ENCODE data around the gene SLC1A3. TPM values are rescaled to one million over a fixed set of nuclear protein-coding genes. Genes with fewer than 3 reads are reported as not detected.
"Not testable (repeated sequence)": the region's sequence is repeated elsewhere in the genome, so short reads cannot be mapped to it uniquely, and the experiment has no call there.

SLC1A3 gene
- total and polyA plus RNA-seq, 7 experiments from 2014 or later: 0.32 to 3.1 (median 0.62) TPM; not detected in 3

DNA sequence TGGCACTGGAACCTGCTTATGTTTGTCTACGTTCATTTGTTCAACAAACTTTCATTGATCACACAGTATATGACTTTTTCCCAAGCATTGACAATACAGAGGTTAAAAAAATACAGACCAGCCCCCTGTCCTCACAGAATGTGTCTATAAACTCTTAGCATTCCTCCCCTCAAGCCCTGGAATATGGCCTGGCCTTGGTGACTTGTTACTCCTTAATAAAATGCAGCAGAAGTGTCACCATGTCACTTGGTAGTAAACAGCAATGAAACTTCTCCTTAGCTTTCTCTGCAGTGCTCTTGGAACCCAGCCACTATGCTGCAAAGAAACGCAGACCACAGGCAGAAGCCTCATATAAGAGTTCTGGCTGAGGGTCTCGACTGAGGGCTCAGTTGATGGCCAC lies 19.1 kb upstream of the SLC1A3 start:
- CTCF ChIA-PET: no interaction called here
- intact Hi-C loops (cut with micrococcal nuclease): no loop called here
- no peak overlapping the region for H3K27ac Mint-ChIP-seq

GRCh38 chr5:36589735-36590134 lies 16.7 kb upstream of the SLC1A3 start:
- CTCF ChIA-PET; H3K4me3 Mint-ChIP-seq; ATAC-seq; H3K4me3 ChIP-seq (ENCODE audit: low read length); POLR2A ChIA-PET; H3K36me3 Mint-ChIP-seq; H3K27me3 ChIP-seq (ENCODE audit: control insufficient read depth in 2 of 2, insufficient read depth in 2 of 2, low read length in 2 of 2); H3K9me3 Mint-ChIP-seq; H3K4me1 Mint-ChIP-seq; H3K36me3 ChIP-seq (ENCODE audit: control insufficient read depth in 2 of 3, insufficient read depth in 3 of 3, low read length in 3 of 3); H3K27ac ChIP-seq (ENCODE audit: low read depth, low read length); DNase-seq; intact Hi-C loops (cut with micrococcal nuclease); H3K27ac Mint-ChIP-seq; H3K9me3 ChIP-seq (ENCODE audit: control insufficient read depth in 2 of 3, low read length in 3 of 3); H3K4me1 ChIP-seq (ENCODE audit: control insufficient read depth in 2 of 2, insufficient read depth in 2 of 2, low read length in 2 of 2): not testable (repeated sequence)
- peaks cover 1 to 24% (median 16%) of the 10 kb centered on the region in 5 donors for H3K27me3 Mint-ChIP-seq

More for the DNA sequence above, 19.1 kb upstream of the SLC1A3 start:
- ATAC-seq: no peak
- no peak overlapping the region for H3K4me3 ChIP-seq (ENCODE audit: low read length)
- no peak for DNase-seq
- peaks cover 0 to 1% (median 0%) of the 10 kb centered on the region in 7 donors for H3K4me1 Mint-ChIP-seq
- peaks cover 0 to 6% (median 0%) of the 10 kb centered on the region in 5 donors for H3K36me3 Mint-ChIP-seq
- no peaks in the 10 kb centered on the region for H3K27me3 ChIP-seq (ENCODE audit: control insufficient read depth in 2 of 2, insufficient read depth in 2 of 2, low read length in 2 of 2)
- peaks cover 5 to 31% (median 20%) of the 10 kb centered on the region in 5 donors for H3K27me3 Mint-ChIP-seq
- H3K36me3 ChIP-seq (ENCODE audit: control insufficient read depth in 2 of 3, insufficient read depth in 3 of 3, low read length in 3 of 3): no peaks in the 10 kb centered on the region
- H3K4me3 Mint-ChIP-seq: no peak overlapping the region
- H3K9me3 ChIP-seq (ENCODE audit: control insufficient read depth in 2 of 3, low read length in 3 of 3): no peaks in the 10 kb centered on the region
- H3K9me3 Mint-ChIP-seq: peaks cover 0 to 4% (median 0%) of the 10 kb centered on the region in 11 donors
- H3K27ac ChIP-seq (ENCODE audit: low read depth, low read length): no peak overlapping the region
- H3K4me1 ChIP-seq (ENCODE audit: control insufficient read depth in 2 of 2, insufficient read depth in 2 of 2, low read length in 2 of 2): no peaks in the 10 kb centered on the region
- POLR2A ChIA-PET: no interaction called here

GRCh38 chr5:36590513-36591286 lies 15.7 kb upstream of the SLC1A3 start:
- Mint-ChIP-seq H3K9me3 (peaks cover 0 to 1% (median 0%) of the 10 kb centered on the region in 11 donors), H3K36me3 (no peaks in the 10 kb centered on the region), H3K27me3 (peaks cover 0 to 20% (median 7%) of the 10 kb centered on the region in 5 donors), H3K27ac (no peak overlapping the region), H3K4me3 (no peak overlapping the region), H3K4me1 (no peaks in the 10 kb centered on the region)
- H3K27me3 ChIP-seq (ENCODE audit: control insufficient read depth in 2 of 2, insufficient read depth in 2 of 2, low read length in 2 of 2): no peaks in the 10 kb centered on the region
- H3K9me3 ChIP-seq (ENCODE audit: control insufficient read depth in 2 of 3, low read length in 3 of 3): no peaks in the 10 kb centered on the region
- ChIA-PET POLR2A (no interaction called here), CTCF (no interaction called here)
- H3K27ac ChIP-seq (ENCODE audit: low read depth, low read length): no peak overlapping the region
- no peak for DNase-seq
- H3K4me1 ChIP-seq (ENCODE audit: control insufficient read depth in 2 of 2, insufficient read depth in 2 of 2, low read length in 2 of 2): no peaks in the 10 kb centered on the region
- H3K36me3 ChIP-seq (ENCODE audit: control insufficient read depth in 2 of 3, insufficient read depth in 3 of 3, low read length in 3 of 3): no peaks in the 10 kb centered on the region
- ATAC-seq: no peak
- H3K4me3 ChIP-seq (ENCODE audit: low read length): no peak overlapping the region
- intact Hi-C loops (cut with micrococcal nuclease): no loop called here

DNA sequence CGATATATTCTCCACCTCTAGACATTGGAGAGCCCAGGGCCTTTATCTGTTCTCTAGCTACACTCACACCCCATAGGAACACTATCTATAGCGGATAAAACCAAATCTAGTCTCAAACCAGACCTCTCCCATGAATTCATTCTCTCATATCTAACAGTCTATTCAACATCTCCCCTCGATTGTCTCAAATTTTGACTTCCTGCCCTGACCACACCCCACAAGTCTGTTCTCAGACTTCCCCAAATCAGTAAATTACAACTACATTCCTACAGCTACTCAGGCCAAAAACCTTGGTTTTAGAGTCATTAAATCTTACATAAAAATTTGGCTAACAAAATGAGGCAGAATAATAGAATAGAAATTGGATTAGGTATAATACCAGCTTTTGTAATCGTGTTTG lies 12.5 kb upstream of the SLC1A3 start:
- H3K27ac Mint-ChIP-seq: no peak overlapping the region
- intact Hi-C loops (cut with micrococcal nuclease): no loop called here
- H3K36me3 Mint-ChIP-seq: no peaks in the 10 kb centered on the region
- ChIA-PET CTCF (no interaction called here), POLR2A (no interaction called here)
- ATAC-seq (peak; percentile 57), DNase-seq (no peak)
- no peaks in the 10 kb centered on the region for H3K4me1 ChIP-seq (ENCODE audit: control insufficient read depth in 2 of 2, insufficient read depth in 2 of 2, low read length in 2 of 2)
- H3K4me1 Mint-ChIP-seq: no peaks in the 10 kb centered on the region
- no peak overlapping the region for H3K4me3 ChIP-seq (ENCODE audit: low read length)
- no peak overlapping the region for H3K4me3 Mint-ChIP-seq
- no peaks in the 10 kb centered on the region for H3K36me3 ChIP-seq (ENCODE audit: control insufficient read depth in 2 of 3, insufficient read depth in 3 of 3, low read length in 3 of 3)
- no peaks in the 10 kb centered on the region for H3K27me3 ChIP-seq (ENCODE audit: control insufficient read depth in 2 of 2, insufficient read depth in 2 of 2, low read length in 2 of 2)
- H3K27ac ChIP-seq (ENCODE audit: low read depth, low read length): no peak overlapping the region
- H3K27me3 Mint-ChIP-seq: peaks cover 0 to 10% (median 0%) of the 10 kb centered on the region in 5 donors
- no peaks in the 10 kb centered on the region for H3K9me3 ChIP-seq (ENCODE audit: control insufficient read depth in 2 of 3, low read length in 3 of 3)
- H3K9me3 Mint-ChIP-seq: peaks cover 0 to 3% (median 0%) of the 10 kb centered on the region in 11 donors

- peaks cover 0 to 7% (median 0%) of the 10 kb centered on the region in 5 donors for H3K27me3 Mint-ChIP-seq
- Histone ChIP-seq H3K27me3 (ENCODE audit: control insufficient read depth in 2 of 2, insufficient read depth in 2 of 2, low read length in 2 of 2) (no peaks in the 10 kb centered on the region), H3K36me3 (ENCODE audit: control insufficient read depth in 2 of 3, insufficient read depth in 3 of 3, low read length in 3 of 3) (no peaks in the 10 kb centered on the region), H3K9me3 (ENCODE audit: control insufficient read depth in 2 of 3, low read length in 3 of 3) (no peaks in the 10 kb centered on the region), H3K4me3 (ENCODE audit: low read length) (no peak overlapping the region), H3K4me1 (ENCODE audit: control insufficient read depth in 2 of 2, insufficient read depth in 2 of 2, low read length in 2 of 2) (no peaks in the 10 kb centered on the region), H3K27ac (ENCODE audit: low read depth, low read length) (no peak overlapping the region)
- ChIA-PET CTCF (no interaction called here), POLR2A (no interaction called here)
- peaks cover 0 to 4% (median 0%) of the 10 kb centered on the region in 11 donors for H3K9me3 Mint-ChIP-seq
- ATAC-seq (no peak), DNase-seq (no peak)
- no peak overlapping the region for H3K27ac Mint-ChIP-seq
- intact Hi-C loops (cut with micrococcal nuclease): no loop called here
- no peaks in the 10 kb centered on the region for H3K4me1 Mint-ChIP-seq
- no peak overlapping the region for H3K4me3 Mint-ChIP-seq
- H3K36me3 Mint-ChIP-seq: no peaks in the 10 kb centered on the region
Measured at GRCh38 chr5:36596247-36596646, 10.2 kb upstream of the SLC1A3 start.

DNA sequence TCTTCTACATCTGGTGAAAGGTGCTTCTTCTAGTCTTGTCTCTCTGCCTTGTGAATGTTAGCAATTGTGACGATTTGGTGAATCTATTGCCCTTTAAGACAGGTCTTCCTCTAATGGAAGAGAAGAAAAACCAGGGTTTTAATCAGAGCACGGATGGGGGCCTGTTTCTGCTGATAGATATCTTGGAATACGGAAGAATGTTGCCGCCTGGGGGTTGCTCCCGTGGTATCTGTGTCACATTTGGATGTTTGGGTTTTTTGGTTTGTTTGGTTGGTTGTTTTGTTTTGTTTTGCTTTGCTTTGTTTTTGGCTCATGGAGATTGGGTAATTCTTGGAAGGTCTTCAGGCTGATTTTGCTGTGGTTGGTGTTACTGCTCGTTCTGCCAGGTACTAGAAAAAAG lies 9.7 kb upstream of the SLC1A3 start:
- Histone ChIP-seq H3K27me3 (ENCODE audit: control insufficient read depth in 2 of 2, insufficient read depth in 2 of 2, low read length in 2 of 2) (no peaks in the 10 kb centered on the region), H3K4me3 (ENCODE audit: low read length) (no peak overlapping the region), H3K4me1 (ENCODE audit: control insufficient read depth in 2 of 2, insufficient read depth in 2 of 2, low read length in 2 of 2) (no peaks in the 10 kb centered on the region), H3K27ac (ENCODE audit: low read depth, low read length) (no peak overlapping the region), H3K36me3 (ENCODE audit: control insufficient read depth in 2 of 3, insufficient read depth in 3 of 3, low read length in 3 of 3) (no peaks in the 10 kb centered on the region), H3K9me3 (ENCODE audit: control insufficient read depth in 2 of 3, low read length in 3 of 3) (no peaks in the 10 kb centered on the region)
- ChIA-PET CTCF (no interaction called here), POLR2A (no interaction called here)
- no peak for ATAC-seq
- Mint-ChIP-seq H3K4me3 (no peak overlapping the region), H3K27ac (no peak overlapping the region), H3K9me3 (peaks cover 0 to 4% (median 0%) of the 10 kb centered on the region in 11 donors), H3K27me3 (peaks cover 0 to 4% (median 2%) of the 10 kb centered on the region in 5 donors), H3K36me3 (no peaks in the 10 kb centered on the region), H3K4me1 (no peaks in the 10 kb centered on the region)
- DNase-seq: no peak
- intact Hi-C loops (cut with micrococcal nuclease): no loop called here

DNA sequence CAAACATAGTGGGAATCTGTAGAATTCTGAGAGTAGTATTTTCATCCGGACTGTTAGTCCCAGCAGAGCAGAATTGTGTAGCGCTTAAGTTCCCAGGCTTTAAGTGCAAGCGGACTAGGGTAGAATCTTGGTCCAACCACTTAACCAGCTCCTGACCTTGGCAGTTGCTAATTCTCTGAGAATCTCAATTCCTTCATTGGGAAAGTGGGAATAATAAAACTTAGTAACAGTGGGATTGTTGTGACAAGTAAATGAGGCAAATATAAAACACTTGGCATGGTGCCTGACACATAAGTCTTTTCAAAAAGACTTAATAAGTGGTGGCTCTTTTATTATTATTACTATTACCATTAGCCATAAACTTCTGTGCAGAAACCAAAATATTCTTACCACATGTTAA lies 8.4 kb upstream of the SLC1A3 start:
- no peaks in the 10 kb centered on the region for H3K27me3 ChIP-seq (ENCODE audit: control insufficient read depth in 2 of 2, insufficient read depth in 2 of 2, low read length in 2 of 2)
- no peaks in the 10 kb centered on the region for H3K4me1 ChIP-seq (ENCODE audit: control insufficient read depth in 2 of 2, insufficient read depth in 2 of 2, low read length in 2 of 2)
- H3K27ac ChIP-seq (ENCODE audit: low read depth, low read length): no peak overlapping the region
- Mint-ChIP-seq H3K4me1 (no peaks in the 10 kb centered on the region), H3K36me3 (no peaks in the 10 kb centered on the region), H3K4me3 (no peak overlapping the region), H3K27ac (no peak overlapping the region), H3K27me3 (peaks cover 0 to 9% (median 4%) of the 10 kb centered on the region in 5 donors), H3K9me3 (peaks cover 0 to 4% (median 0%) of the 10 kb centered on the region in 11 donors)
- ATAC-seq (no peak), DNase-seq (no peak)
- no peaks in the 10 kb centered on the region for H3K9me3 ChIP-seq (ENCODE audit: control insufficient read depth in 2 of 3, low read length in 3 of 3)
- intact Hi-C loops (cut with micrococcal nuclease): no loop called here
- H3K4me3 ChIP-seq (ENCODE audit: low read length): no peak overlapping the region
- ChIA-PET POLR2A (no interaction called here), CTCF (no interaction called here)
- no peaks in the 10 kb centered on the region for H3K36me3 ChIP-seq (ENCODE audit: control insufficient read depth in 2 of 3, insufficient read depth in 3 of 3, low read length in 3 of 3)

Measured in naive thymus-derived CD4-positive, alpha-beta T cell (primary cell).